Astrocyte (in vitro differentiated cells and primary cell): Measurements from ENCODE around the gene NCOA3. TPM values are rescaled to one million over a fixed set of nuclear protein-coding genes. Genes with fewer than 3 reads are reported as not detected.

Source experiments
- DNase-seq: peaks from one replicate; pipeline ENCODE4 v3.0.0-alpha.2; 2010; ENCODE audit warnings: low read depth
- FAIRE-seq: peaks from 2 replicates; lab custom pipeline; 2011; peaks lifted over from hg19 to GRCh38; lab: Jason Lieb, UNC
- H2AFZ ChIP-seq: 2 replicates; pipeline ENCODE4 v1.6.0; 2012; ENCODE audit warnings: low read depth, low read length, inconsistent platforms
- H3K27ac ChIP-seq: 2 replicates; pipeline ENCODE4 v1.5.1; 2011; ENCODE audit warnings: low read depth, low read length, inconsistent platforms
- H3K27me3 ChIP-seq: 2 replicates; pipeline ENCODE4 v1.6.0; 2011; ENCODE audit warnings: low read length, inconsistent platforms; ENCODE audit not compliant: insufficient read depth
- H3K36me3 ChIP-seq: 2 replicates; pipeline ENCODE4 v1.5.1; 2011; ENCODE audit warnings: low read length, inconsistent platforms; ENCODE audit not compliant: insufficient read depth
- H3K4me1 ChIP-seq: 2 replicates; pipeline ENCODE4 v1.5.1; 2011; ENCODE audit warnings: low read length, inconsistent platforms; ENCODE audit not compliant: insufficient read depth
- H3K4me2 ChIP-seq: 2 replicates; pipeline ENCODE4 v1.6.0; 2012; ENCODE audit warnings: low read length, inconsistent platforms
- H3K4me3 ChIP-seq: 2 replicates; pipeline ENCODE4 v1.5.1; 2011; ENCODE audit warnings: low read depth, mild to moderate bottlenecking, low read length, inconsistent platforms; ENCODE audit not compliant: insufficient read depth
- H3K79me2 ChIP-seq: 2 replicates; pipeline ENCODE4 v1.6.0; 2012; ENCODE audit warnings: mild to moderate bottlenecking, low read length, inconsistent platforms; ENCODE audit not compliant: insufficient read depth
- H3K9ac ChIP-seq: 2 replicates; pipeline ENCODE4 v1.6.0; 2012; ENCODE audit warnings: mild to moderate bottlenecking, low read length, inconsistent platforms
- H3K9me3 ChIP-seq: 2 replicates; pipeline ENCODE4 v1.5.1; 2012; ENCODE audit warnings: low read depth, mild to moderate bottlenecking, low read length, inconsistent platforms; ENCODE audit not compliant: insufficient read depth
- H4K20me1 ChIP-seq: 2 replicates; pipeline ENCODE4 v1.6.0; 2012; ENCODE audit warnings: low read length, inconsistent platforms; ENCODE audit not compliant: insufficient read depth
- H3K27ac Mint-ChIP-seq: one replicate; pipeline ENCODE4 v1.8.0; 2021; ENCODE audit warnings: mild to moderate bottlenecking, mixed read lengths; ENCODE audit not compliant: unreplicated experiment
- H3K27me3 Mint-ChIP-seq: one replicate; pipeline ENCODE4 v1.8.0; 2021; ENCODE audit warnings: low read depth, mixed read lengths; ENCODE audit not compliant: unreplicated experiment
- H3K36me3 Mint-ChIP-seq: one replicate; pipeline ENCODE4 v1.8.0; 2021; ENCODE audit warnings: low read depth, mixed read lengths; ENCODE audit not compliant: unreplicated experiment
- H3K4me1 Mint-ChIP-seq: one replicate; pipeline ENCODE4 v1.8.0; 2021; ENCODE audit warnings: low read depth, mixed read lengths; ENCODE audit not compliant: unreplicated experiment
- H3K4me3 Mint-ChIP-seq: one replicate; pipeline ENCODE4 v1.8.0; 2021; ENCODE audit warnings: mild to moderate bottlenecking, moderate library complexity, mixed read lengths; ENCODE audit not compliant: unreplicated experiment
- H3K9me3 Mint-ChIP-seq: one replicate; pipeline ENCODE4 v1.8.0; 2021; ENCODE audit warnings: mild to moderate bottlenecking, mixed read lengths; ENCODE audit not compliant: unreplicated experiment
- EZH2 ChIP-seq: IDR thresholded peaks from 2 replicates; pipeline ENCODE4 v1.6.1; 2012; ENCODE audit warnings: mild to moderate bottlenecking, low read length, inconsistent platforms; ENCODE audit not compliant: insufficient read depth
- total RNA-seq: library from RNA; stranded (reverse); gene quantifications from 2 replicates; pipeline ENCODE4 v1.2.1, GENCODE V29; 2021
- TF ChIP-seq, protein P1 (sequence below): IDR thresholded peaks from 2 replicates; pipeline ENCODE4 v1.5.1; 2011; ENCODE audit warnings: low read depth, mild to moderate bottlenecking, inconsistent platforms, low read length, moderate library complexity; ENCODE audit not compliant: insufficient read depth

NCOA3 gene
- total RNA-seq, 1 donor from 2014 or later: 30.5 TPM

DNA sequence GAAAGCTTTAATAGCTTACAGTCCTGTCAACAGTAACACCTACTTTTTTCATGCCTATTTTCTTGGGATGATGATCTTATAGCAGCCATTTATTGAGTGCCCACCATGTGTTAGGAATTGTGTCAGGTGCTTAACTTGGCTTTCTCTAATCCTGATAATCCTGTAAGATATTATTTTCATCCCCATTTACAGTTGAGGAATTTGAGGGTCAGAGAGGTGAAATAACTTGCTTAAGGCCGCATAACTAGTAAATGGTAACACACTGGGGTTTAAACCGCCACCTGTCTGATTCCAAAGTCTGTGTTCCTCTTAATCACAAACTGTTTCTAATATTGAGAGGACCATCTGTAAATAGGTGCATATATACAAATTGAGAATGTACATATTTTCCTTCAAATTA is 55.5 kb downstream of the NCOA3 start:
- Histone ChIP-seq H3K27ac (no peak overlapping the region), H2AFZ (no peak overlapping the region), H3K9me3 (no peaks in the 10 kb centered on the region), H3K4me3 (no peak overlapping the region), H3K79me2 (peaks cover 72% of the 10 kb centered on the region), H3K4me1 (no peaks in the 10 kb centered on the region), H3K9ac (no peak overlapping the region), H4K20me1 (peaks cover 58% of the 10 kb centered on the region), H3K27me3 (no peaks in the 10 kb centered on the region), H3K36me3 (no peaks in the 10 kb centered on the region), H3K4me2 (no peak overlapping the region)
- no peak overlapping the region for H3K27ac Mint-ChIP-seq
- H3K4me1 Mint-ChIP-seq: peaks cover 5% of the 10 kb centered on the region
- DNase-seq: no peak
- no peak overlapping the region for H3K4me3 Mint-ChIP-seq
- H3K36me3 Mint-ChIP-seq: no peaks in the 10 kb centered on the region
- FAIRE-seq: no peak
- no peaks in the 10 kb centered on the region for H3K27me3 Mint-ChIP-seq
- TF ChIP-seq, protein P1, sequence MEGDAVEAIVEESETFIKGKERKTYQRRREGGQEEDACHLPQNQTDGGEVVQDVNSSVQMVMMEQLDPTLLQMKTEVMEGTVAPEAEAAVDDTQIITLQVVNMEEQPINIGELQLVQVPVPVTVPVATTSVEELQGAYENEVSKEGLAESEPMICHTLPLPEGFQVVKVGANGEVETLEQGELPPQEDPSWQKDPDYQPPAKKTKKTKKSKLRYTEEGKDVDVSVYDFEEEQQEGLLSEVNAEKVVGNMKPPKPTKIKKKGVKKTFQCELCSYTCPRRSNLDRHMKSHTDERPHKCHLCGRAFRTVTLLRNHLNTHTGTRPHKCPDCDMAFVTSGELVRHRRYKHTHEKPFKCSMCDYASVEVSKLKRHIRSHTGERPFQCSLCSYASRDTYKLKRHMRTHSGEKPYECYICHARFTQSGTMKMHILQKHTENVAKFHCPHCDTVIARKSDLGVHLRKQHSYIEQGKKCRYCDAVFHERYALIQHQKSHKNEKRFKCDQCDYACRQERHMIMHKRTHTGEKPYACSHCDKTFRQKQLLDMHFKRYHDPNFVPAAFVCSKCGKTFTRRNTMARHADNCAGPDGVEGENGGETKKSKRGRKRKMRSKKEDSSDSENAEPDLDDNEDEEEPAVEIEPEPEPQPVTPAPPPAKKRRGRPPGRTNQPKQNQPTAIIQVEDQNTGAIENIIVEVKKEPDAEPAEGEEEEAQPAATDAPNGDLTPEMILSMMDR: no peak
- no peak for TF ChIP-seq EZH2
- no peaks in the 10 kb centered on the region for H3K9me3 Mint-ChIP-seq

DNA sequence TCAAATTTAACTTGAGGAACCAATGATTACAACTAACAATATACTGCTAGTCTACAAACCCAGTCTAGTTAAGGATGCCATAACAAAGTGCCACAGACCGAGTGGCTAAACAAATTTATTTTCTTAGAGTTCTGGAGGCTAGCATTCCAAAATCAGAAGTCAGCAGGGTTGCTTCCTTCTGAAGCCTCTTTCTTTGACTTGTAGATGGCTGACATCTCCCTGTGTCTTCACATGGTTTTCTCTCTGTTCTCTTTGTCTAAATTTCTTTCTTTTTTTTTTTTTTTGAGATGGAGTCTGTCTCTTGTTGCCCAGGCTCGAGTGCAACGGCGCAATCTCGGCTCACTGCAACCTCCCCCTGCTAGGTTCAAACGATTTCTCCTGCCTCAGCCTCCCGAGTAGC is 56.1 kb downstream of the NCOA3 start:
- Histone ChIP-seq H2AFZ (no peak overlapping the region), H3K27me3 (no peaks in the 10 kb centered on the region), H3K79me2 (peaks cover 70% of the 10 kb centered on the region), H3K4me3 (no peak overlapping the region), H3K27ac (no peak overlapping the region), H3K4me1 (no peaks in the 10 kb centered on the region), H4K20me1 (peaks cover 60% of the 10 kb centered on the region), H3K9me3 (no peaks in the 10 kb centered on the region), H3K9ac (no peak overlapping the region), H3K4me2 (no peak overlapping the region), H3K36me3 (no peaks in the 10 kb centered on the region)
- Mint-ChIP-seq H3K36me3 (no peaks in the 10 kb centered on the region), H3K4me1 (peaks cover 5% of the 10 kb centered on the region), H3K27ac (no peak overlapping the region), H3K4me3 (no peak overlapping the region), H3K27me3 (no peaks in the 10 kb centered on the region), H3K9me3 (no peaks in the 10 kb centered on the region)
- DNase-seq (no peak), FAIRE-seq (no peak)
- TF ChIP-seq, protein P1: no peak
- no peak for TF ChIP-seq EZH2

DNA sequence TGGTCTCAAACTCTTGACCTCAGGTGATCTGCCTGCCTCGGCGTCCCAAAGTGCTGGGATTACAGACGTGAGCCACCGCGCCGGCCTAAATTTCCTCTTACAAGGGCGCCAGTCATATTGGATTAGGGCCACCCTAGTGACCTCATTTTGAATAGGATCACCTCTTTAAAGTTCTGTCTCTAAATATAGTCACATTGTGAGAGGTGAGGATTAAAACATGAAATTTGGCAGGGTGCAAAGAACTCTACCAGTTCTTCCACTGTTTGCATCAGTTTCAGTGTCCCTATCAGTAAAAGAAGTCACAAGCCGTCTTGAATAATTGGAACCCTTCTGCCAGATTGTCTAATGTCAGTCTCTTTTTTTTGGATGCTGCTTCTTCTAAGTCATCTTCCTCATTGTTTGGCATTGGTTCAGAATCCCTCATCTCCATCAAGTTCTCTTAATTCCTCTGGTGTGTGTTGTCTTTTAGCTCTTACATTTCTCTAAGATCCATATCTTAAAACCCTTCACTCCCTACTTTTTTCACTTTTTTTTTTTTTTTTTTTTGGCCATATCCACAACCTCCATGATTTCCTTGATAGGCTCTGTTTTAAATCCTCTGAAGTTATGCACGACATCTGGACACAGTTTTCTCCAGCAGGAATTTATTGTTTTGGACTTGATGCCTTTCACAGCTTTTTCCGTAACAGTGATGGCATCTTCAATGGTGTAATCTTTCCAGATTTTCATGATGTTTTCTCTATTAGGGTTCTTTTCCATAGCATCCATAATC is 56.8 kb downstream of the NCOA3 start:
- Mint-ChIP-seq H3K4me1 (peaks cover 5% of the 10 kb centered on the region), H3K4me3 (no peak overlapping the region), H3K27ac (no peak overlapping the region), H3K36me3 (no peaks in the 10 kb centered on the region), H3K27me3 (no peaks in the 10 kb centered on the region), H3K9me3 (no peaks in the 10 kb centered on the region)
- Histone ChIP-seq H3K27me3 (no peaks in the 10 kb centered on the region), H3K4me1 (no peaks in the 10 kb centered on the region), H3K36me3 (no peaks in the 10 kb centered on the region), H3K4me2 (no peak overlapping the region), H3K79me2 (peaks cover 73% of the 10 kb centered on the region), H3K4me3 (no peak overlapping the region), H3K9me3 (no peaks in the 10 kb centered on the region), H3K9ac (no peak overlapping the region), H4K20me1 (peaks cover 63% of the 10 kb centered on the region), H3K27ac (no peak overlapping the region), H2AFZ (no peak overlapping the region)
- FAIRE-seq: no peak
- no peak for DNase-seq
- TF ChIP-seq, protein P1: no peak
- no peak for TF ChIP-seq EZH2
